Cerebellar cortex (tissue), 1 donor: ENCODE measurements around the gene SERPING1.
A peak's percentile ranks its signal among the peaks of the same experiment; 100 is the strongest.
"Not testable (repeated sequence)": the region's sequence is repeated elsewhere in the genome, so short reads cannot be mapped to it uniquely, and the experiment has no call there.

Experiments used
- DNase-seq: peaks from one replicate; pipeline ENCODE4 v3.0.0-alpha.2; 2015; ENCODE audit warnings: low spot score

The SERPING1 gene

DNA sequence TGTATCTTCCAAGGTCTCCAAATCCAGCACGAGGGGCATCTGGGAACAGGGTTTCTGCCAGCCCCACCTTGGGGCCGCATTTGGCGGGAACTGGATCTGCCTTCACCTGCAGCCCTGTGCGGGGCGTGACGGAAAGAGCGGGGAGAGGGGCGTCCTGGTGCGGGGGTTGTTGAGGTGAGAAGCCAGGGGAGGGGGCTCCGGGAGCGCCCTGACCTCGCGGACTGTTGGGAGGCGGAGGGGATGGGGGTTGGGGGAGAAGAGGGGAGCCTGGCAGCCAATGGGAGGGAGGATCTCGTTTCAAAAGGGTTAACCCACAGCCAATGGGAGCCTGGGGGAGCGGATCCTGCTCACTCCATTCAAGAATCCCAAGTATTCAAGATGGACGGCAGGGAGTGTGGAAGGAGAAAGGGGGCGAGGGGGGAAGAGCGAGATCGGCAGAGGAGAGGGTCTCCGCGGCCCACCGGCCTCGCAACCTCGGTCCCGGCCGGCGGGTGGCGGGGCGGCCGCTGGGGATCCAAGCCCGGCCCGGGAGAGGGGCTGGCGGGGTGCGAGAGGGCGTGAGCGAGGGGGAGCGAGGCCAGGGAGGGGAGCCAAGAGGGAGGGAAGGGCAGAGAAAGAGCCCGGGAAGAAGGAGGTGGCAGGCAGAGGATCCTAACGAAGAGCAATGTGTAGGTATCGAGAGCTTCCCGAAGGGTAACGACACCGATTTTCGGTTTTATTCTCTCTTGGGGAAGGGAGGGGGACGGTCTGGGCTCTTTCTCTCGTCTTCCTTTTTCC is 40.7 kb downstream of the SERPING1 start:
- peak; percentile 97 for DNase-seq

- no peak for DNase-seq
Measured at GRCh38 chr11:57638811-57639320, 41.4 kb downstream of the SERPING1 start.

DNA sequence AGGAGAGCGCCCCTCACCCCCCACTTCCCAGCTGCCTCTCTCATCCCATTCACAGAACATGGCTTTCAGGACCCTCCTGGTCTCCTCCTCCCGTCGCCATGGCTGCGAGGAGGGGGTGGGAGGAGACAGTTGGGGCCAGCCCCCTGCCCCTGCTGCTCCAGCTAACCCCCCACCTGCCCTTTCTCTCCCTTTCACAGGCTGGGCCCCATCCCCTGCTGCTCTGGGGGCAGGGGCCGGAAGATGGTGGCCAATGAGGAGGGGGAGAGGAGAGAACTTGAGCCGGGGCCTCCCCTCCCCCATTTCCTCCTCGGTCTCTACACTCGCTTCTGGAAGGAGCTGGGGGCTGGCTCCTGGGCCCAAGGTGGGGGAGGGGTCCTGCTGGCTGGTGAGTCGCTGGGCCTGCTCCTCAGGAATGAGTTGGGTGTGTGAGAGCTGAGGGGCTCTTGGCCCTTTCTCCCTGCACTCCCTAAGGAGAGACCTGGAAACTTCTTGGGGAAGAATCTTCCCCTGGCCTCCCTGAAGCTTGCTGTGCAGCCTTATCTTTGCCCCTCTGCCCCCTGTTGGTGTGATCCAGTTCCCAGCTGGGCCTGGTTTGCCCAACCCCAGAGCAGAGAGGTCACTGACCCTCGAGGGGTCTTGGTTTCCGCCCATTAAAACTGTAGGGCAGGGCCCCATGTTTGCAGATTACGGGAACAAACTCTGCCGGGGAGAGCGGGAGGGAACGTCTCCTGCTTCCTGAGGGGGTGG is 42.0 kb downstream of the SERPING1 start:
- DNase-seq = peak; percentile 92

DNA sequence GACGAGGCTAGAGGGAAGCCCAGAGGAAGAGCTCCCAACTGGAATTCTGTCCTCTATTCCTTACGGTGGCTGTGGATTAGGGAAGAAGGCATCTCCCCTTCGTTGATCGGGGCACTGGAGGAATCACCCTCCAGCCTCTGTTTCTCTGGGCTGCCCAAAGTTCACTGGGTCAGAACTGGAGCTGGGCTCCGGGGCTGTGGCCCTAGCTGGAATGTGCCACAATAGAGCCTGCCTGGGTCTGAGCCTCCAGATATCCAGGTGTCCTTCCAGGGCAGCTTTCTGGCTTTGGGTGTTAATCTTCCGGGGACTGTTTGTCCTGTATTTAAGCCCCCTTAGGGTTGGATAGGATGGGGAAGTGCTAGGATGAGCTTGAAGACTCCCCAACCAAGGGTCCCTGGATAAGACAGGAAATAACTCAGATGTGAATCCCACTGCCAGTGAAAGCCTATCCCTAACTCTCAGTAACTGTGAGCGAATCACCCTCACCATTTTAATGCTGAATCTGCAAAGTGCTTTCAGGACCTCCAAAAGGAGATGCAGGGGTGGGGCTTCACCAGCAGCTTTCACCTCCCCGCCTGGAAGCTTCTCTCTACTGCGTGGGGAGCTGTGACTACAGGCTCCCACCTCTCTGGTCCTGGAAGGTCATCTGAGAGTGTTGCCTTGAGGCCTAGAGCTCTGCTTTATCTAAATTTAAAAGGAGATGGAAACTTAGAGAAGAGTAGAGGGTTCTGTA is 42.7 kb downstream of the SERPING1 start:
- no peak for DNase-seq

GRCh38 chr11:57641011-57641807 is 43.7 kb downstream of the SERPING1 start:
- DNase-seq = peak; percentile 79

DNA sequence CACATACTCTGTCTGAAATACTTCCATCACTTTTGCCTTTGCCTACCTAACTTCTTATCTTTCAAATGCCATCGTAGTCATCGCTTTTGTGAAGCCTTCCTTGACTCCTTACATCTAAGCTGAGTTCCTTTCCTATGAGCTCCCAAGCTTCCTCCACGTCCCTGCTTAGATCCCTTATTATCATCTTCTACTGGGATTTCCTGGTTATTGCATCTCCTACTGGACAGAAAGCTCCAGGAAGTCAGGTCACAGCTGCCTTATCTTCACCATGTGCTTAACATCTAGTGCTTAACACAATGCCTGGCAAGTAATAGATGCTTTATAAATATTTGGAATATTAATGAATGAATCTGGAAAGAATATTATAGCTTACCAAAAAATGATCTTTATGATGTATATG is 46.3 kb downstream of the SERPING1 start:
- DNase-seq = peak; percentile 52

DNA sequence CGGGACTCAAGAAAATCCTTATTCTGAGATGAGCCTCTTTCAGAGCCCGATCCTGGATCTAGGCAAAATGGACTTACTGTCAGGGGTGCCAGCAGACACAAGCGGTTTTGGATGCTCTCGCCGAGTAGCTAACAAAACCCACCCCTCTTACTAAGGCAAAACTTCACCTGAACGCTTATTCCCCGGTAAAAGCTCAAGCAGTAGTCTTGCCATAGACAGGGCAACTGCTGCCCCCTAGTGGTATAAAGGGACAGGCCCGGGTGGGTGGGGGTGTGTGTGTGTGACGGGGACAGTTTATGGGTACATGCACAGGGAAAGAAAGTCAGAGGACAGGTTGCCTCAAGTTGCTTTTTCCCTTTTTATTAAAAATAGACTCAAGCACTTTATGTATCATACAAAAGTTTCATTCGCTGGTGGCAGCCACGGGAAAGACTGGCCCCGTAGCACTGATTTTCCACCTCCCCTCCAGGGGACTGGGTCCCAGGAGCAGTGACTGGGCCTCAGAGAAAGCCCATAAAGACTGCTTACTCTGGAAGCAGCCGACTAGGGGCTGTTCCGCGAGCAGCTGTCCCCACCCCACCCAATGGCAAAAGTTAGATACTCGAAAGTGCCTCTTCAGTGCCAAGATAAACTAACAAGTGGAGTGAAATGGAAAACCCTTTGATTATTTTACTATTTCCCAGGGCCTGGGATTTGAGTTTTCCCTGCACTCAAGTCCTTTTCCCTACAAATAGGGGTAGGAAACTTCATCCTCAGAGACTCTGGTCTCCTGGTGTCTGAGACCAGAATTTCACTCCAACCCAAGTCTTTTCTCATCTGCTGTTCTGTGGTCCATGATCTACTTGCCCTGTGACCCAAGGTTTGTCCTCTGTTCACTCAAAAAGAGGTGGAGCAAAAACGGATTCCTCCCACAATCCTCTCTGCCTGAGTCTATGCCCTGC is 47.5 kb downstream of the SERPING1 start:
- peak; percentile 92 for DNase-seq

- DNase-seq = no peak
Measured at GRCh38 chr11:57645689-57646085, 48.2 kb downstream of the SERPING1 start.

DNA sequence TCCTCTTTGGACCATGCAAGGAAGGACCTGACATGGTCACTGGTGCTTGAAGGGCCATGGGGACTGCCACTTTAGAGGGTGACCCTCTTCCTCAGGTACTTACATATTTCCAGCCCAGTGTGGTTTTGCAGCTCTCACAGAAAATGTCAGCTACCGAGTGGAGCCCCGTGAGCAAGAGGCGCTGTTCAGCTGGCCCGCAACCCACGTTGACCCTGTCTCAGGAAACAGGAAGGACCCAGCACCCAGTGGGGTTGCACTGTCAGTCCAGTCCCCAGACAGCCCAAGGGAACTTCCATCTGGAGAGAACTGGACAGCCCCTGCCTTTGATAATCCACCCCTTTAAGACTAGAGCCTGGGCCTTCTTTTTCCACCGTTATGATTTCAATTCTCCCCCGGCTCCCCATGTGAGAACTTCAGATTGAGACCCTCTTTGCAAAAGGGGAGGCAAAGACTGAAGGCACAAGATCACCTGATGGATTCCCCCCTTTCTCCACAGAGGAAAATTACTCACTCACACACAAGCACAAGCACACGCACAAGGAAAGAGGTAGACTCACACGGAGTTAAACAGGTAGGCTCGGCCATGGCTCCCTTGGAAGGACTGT is 48.8 kb downstream of the SERPING1 start:
- DNase-seq = no peak

GRCh38 chr11:57646799-57647303 is 49.4 kb downstream of the SERPING1 start:
- DNase-seq = peak; percentile 57

GRCh38 chr11:57647372-57647771 is 49.9 kb downstream of the SERPING1 start:
- peak; percentile 48 for DNase-seq

DNA sequence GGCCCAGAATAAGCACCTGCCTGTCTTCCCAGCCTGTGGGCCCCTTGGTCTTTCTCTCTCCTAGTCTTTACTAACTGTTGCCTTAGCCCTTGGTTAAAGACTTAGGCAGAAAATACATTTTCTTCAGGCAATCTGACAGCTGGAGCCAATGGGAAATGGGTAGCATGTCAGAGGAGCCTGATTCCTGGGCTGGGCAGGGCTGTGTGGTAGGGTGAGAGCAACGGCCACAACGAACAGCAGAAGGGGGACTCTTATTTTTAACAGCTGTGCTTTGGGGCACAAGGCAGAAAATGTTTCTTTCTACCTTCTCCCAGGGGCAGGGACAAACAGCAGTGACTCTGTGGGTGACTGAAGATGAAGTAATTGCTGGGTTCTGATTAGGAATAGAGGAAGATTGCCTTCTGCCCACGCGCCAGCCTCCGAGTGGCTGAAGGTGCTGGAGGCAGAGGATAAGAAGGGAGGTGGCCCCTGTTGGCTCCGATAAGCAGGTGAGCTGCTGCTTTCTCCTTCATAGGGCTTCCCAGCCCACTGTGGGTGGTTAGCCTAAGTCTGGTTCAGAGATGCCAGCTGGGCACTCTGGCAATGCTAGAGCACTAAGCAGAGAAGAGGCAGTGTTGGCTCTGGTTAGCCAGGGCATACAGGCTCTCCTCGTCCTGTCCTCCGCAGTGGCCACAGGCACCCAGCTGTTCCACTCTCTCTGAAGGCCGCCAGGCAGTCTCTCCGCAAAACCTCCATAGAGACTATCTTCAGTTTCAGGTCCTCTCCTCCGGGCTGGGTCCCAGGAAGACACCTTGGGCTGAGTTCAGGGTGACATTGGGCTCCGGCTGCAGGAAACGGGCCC is 50.7 kb downstream of the SERPING1 start:
- DNase-seq = peak; percentile 75

GRCh38 chr11:57648801-57649735 is 51.6 kb downstream of the SERPING1 start:
- DNase-seq = peak; percentile 68

DNA sequence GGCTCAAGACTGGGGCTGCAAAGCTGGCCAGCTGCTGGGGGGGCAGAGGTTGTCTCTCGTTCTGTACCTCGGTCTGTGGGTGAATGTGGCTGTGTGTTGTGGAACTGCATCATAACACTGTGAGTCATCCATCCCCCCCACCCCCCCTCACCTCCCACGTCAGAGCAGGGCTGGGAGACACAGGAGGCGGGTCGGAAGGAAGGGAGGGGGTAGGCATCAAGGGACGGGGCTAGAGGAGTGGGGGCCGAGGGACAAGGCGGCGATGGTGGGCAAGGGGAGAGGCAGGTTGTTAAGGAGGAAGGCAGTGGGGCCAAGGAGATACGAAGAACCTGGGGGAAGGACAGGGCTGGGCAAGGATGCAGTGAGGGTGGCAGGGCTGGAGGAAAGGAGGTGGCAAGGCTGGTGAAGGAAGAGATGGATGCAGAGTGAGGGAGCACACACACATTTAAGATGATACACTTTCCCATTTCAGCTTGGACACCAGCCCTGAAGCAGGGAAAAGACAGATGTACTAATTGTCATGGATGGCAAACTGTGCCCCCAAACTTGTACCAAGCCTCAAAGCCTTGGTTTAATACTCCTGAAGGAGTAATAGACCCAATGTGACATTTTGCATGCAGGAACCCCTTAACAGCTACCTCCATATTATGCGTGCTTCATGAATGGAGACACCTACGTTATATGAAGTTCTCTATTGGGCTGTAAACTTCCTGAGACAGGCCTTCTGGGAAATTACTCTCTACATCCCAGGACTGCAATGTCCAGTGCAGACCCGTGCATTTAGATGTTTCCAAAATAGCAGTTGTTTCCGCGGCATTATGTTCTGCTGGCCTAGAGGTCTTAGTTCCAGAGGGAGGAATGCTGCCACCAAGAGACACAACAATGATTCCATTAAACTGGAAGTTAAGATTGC is 52.6 kb downstream of the SERPING1 start, which contains the start of gene YPEL4:
TSS of gene YPEL4 (minus strand) at position 87 of the 913 bp plus-strand sequence. CDS start 2,805 bp downstream, outside the sequence.
- peak; percentile 93 for DNase-seq

DNA sequence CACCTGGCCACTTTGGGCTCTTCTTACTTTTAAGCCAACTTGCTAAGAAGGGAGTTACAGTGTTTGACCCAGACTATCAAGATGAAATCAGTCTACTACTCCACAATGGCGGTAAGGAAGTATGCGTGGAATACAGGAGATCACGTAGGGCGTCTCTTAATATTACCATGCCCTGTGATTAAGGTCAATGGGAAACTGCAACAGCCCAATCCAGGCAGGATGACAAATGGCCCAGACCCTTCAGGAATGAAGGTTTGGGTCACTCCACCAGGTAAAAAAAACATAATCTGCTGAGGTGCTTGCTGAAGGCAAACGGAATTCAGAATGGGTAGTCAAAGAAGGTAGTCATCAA is 53.2 kb downstream of the SERPING1 start:
- no peak for DNase-seq

DNA sequence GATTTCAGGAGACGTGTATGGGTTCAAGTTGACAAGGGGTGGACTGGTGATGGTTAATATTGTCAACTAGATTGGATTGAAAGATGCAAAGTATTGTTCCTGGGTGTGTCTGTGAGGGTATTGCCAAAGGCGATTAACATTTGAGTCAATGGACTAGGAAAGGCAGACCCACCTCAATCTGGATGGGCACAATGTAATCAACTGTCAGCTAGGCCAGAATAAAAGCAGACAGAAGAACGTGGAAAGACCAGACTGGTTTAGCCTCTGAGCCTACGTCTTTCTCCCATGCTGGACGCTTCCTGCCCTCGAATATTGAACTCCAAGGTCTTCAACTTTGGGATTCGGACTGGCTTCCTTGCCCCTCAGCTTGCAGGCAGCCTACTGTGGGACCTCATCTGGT is 53.9 kb downstream of the SERPING1 start:
- DNase-seq = no peak

GRCh38 chr11:57652230-57652629 is 54.7 kb downstream of the SERPING1 start:
- not testable (repeated sequence) for DNase-seq
